ENCODE results near the gene RNF115. TPM values are rescaled to one million over a fixed set of nuclear protein-coding genes. Genes with fewer than 3 reads are reported as not detected.

The RNF115 gene
- 10 to 100 TPM; 37.8 to 46.3 (median 40.3) TPM for total RNA-seq

GRCh38 chr1:145823565-145824498 lies at the start of gene RNF115, which contains the start of gene POLR3C:
Gene RNF115, minus strand, starts transcription at chr1:145824095. Its CDS starts 222 bp downstream, at chr1:145823873.
Gene POLR3C, plus strand, starts transcription at chr1:145824200. Its CDS starts 1,577 bp downstream, at chr1:145825777.
- Histone ChIP-seq H3K4me1 (peaks cover 8 to 30% (median 27%) of the 10 kb centered on the region in 4 donors), H3K27me3 (no peaks in the 10 kb centered on the region), H3K36me3 (peaks cover 10 to 33% (median 29%) of the 10 kb centered on the region in 4 donors), H3K27ac (replicated peaks in 1 of 4) (peak within 1 kb of the TSS; percentile 90 to 95 (median 90)), H3K4me3 (peak within 1 kb of the TSS; percentile 65 to 89 (median 84)), H3K9me3 (no peaks in the 10 kb centered on the region)
- whole genome bisulfite sequencing: under 1% methylated on average over 24 of the region's 89 CpGs
- intact Hi-C loops (cut with DNase I): loop anchor here (10.0 kb wide), 1 partner anchor 69 kb away; no protein-coding TSS in a partner anchor
- peak; percentile 98 for DNase-seq (ENCODE audit: extremely low spot score)
- TF ChIP-seq CTCF (IDR thresholded peaks at IDR 0.05) (peak in 1 of 3 experiments; percentile 4), EP300 (IDR thresholded peaks at IDR 0.05) (no peak), POLR2AphosphoS5 (IDR thresholded peaks at IDR 0.05) (peak; percentile 90 to 95), POLR2A (IDR thresholded peaks at IDR 0.05; ENCODE audit: low read depth) (peak; percentile 69)

- TF ChIP-seq POLR2AphosphoS5 (IDR thresholded peaks at IDR 0.05) (peak; percentile 24 to 39), CTCF (IDR thresholded peaks at IDR 0.05) (no peak)
- no peaks in the 10 kb centered on the region for H3K27me3 ChIP-seq
- peaks cover 11 to 43% (median 32%) of the 10 kb centered on the region in 4 donors for H3K4me1 ChIP-seq
- H3K9me3 ChIP-seq: no peaks in the 10 kb centered on the region
- peak overlapping the region; percentile 80 to 91 (median 86) for H3K27ac ChIP-seq (replicated peaks in 1 of 4)
- peaks cover 0 to 6% (median 2%) of the 10 kb centered on the region in 4 donors for H3K36me3 ChIP-seq
- intact Hi-C loops (cut with DNase I): no loop called here
- H3K4me3 ChIP-seq: peak overlapping the region; percentile 57 to 66 (median 60)
- no peak for DNase-seq (ENCODE audit: extremely low spot score)
- 13% methylated on average over 17 of the region's 47 CpGs for WGBS
Measured at GRCh38 chr1:145871994-145872924, 48.4 kb upstream of the RNF115 start.

GRCh38 chr1:145868232-145868631 lies 44.3 kb upstream of the RNF115 start:
- DNase-seq (ENCODE audit: extremely low spot score): no peak
- no peak for TF ChIP-seq POLR2AphosphoS5 (IDR thresholded peaks at IDR 0.05)
- TF ChIP-seq CTCF (IDR thresholded peaks at IDR 0.05): no peak
- TF ChIP-seq EP300 (IDR thresholded peaks at IDR 0.05): no peak
- no peaks in the 10 kb centered on the region for H3K9me3 ChIP-seq
- intact Hi-C loops (cut with DNase I): no loop called here
- WGBS: 77% methylated on average over 4 of the region's 4 CpGs
- H3K4me1 ChIP-seq: peaks cover 11 to 43% (median 31%) of the 10 kb centered on the region in 4 donors
- H3K4me3 ChIP-seq: no peak overlapping the region
- no peaks in the 10 kb centered on the region for H3K27me3 ChIP-seq
- no peak overlapping the region for H3K27ac ChIP-seq (replicated peaks in 1 of 4)
- peaks cover 0 to 23% (median 5%) of the 10 kb centered on the region in 4 donors for H3K36me3 ChIP-seq

- Histone ChIP-seq H3K27me3 (no peaks in the 10 kb centered on the region), H3K27ac (replicated peaks in 1 of 4) (peak overlapping the region in 1 of 4 donors; percentile 30), H3K9me3 (no peaks in the 10 kb centered on the region), H3K4me3 (no peak overlapping the region), H3K4me1 (peaks cover 6 to 11% (median 8%) of the 10 kb centered on the region in 4 donors), H3K36me3 (peaks cover 0 to 23% (median 5%) of the 10 kb centered on the region in 4 donors)
- no peak for DNase-seq (ENCODE audit: extremely low spot score)
- WGBS: 69% methylated on average over 5 of the region's 5 CpGs
- intact Hi-C loops (cut with DNase I): no loop called here
- TF ChIP-seq POLR2A (IDR thresholded peaks at IDR 0.05; ENCODE audit: low read depth) (no peak), EP300 (IDR thresholded peaks at IDR 0.05) (no peak), CTCF (IDR thresholded peaks at IDR 0.05) (no peak), POLR2AphosphoS5 (IDR thresholded peaks at IDR 0.05) (no peak)
Measured at GRCh38 chr1:145863282-145864018, 39.6 kb upstream of the RNF115 start.

Measured in esophagus muscularis mucosa (tissue), 4 donors.